Measurements from ENCODE around the gene CERT1.
"Not testable (repeated sequence)": the region's sequence is repeated elsewhere in the genome, so short reads cannot be mapped to it uniquely, and the experiment has no call there.

Gene CERT1

GRCh38 chr5:75342836-75343235 is 168.6 kb downstream of the CERT1 start:
- no peak for DNase-seq (ENCODE audit: low spot score)

GRCh38 chr5:75341934-75342333 is 169.5 kb downstream of the CERT1 start:
- DNase-seq (ENCODE audit: low spot score) = no peak

- DNase-seq (ENCODE audit: low spot score) = no peak
Measured at GRCh38 chr5:75340714-75341478, 170.5 kb downstream of the CERT1 start.

GRCh38 chr5:75338408-75338807 is 173.0 kb downstream of the CERT1 start:
- DNase-seq (ENCODE audit: low spot score) = no peak

- no peak for DNase-seq (ENCODE audit: low spot score)
Measured at GRCh38 chr5:75337366-75338021, 173.9 kb downstream of the CERT1 start.

GRCh38 chr5:75336615-75337336 is 174.7 kb downstream of the CERT1 start, which contains the start of gene HMGCR:
TSS of gene HMGCR (plus strand) at chr5:75337220. CDS start at chr5:75342606, 5,386 bp downstream.
- peak; percentile 98 for DNase-seq (ENCODE audit: low spot score)

- no peak for DNase-seq (ENCODE audit: low spot score)
Measured at GRCh38 chr5:75335952-75336614, 175.3 kb downstream of the CERT1 start.

GRCh38 chr5:75335486-75335885 is 175.9 kb downstream of the CERT1 start:
- no peak for DNase-seq (ENCODE audit: low spot score)

GRCh38 chr5:75334413-75334812 is 177.0 kb downstream of the CERT1 start:
- not testable (repeated sequence) for DNase-seq (ENCODE audit: low spot score)

- not testable (repeated sequence) for DNase-seq (ENCODE audit: low spot score)
Measured at GRCh38 chr5:75333759-75334158, 177.7 kb downstream of the CERT1 start.

- DNase-seq (ENCODE audit: low spot score) = no peak
Measured at GRCh38 chr5:75331095-75332090, 180.0 kb downstream of the CERT1 start.

GRCh38 chr5:75330404-75330803 is 181.0 kb downstream of the CERT1 start:
- no peak for DNase-seq (ENCODE audit: low spot score)

Data from left forelimb (tissue), 1 donor.